ENCODE measurements around the gene CROCC. TPM values are rescaled to one million over a fixed set of nuclear protein-coding genes. Genes with fewer than 3 reads are reported as not detected.

The CROCC gene
- total RNA-seq, 4 donors from 2014 or later: 15.2 to 33.1 (median 22.1) TPM

DNA sequence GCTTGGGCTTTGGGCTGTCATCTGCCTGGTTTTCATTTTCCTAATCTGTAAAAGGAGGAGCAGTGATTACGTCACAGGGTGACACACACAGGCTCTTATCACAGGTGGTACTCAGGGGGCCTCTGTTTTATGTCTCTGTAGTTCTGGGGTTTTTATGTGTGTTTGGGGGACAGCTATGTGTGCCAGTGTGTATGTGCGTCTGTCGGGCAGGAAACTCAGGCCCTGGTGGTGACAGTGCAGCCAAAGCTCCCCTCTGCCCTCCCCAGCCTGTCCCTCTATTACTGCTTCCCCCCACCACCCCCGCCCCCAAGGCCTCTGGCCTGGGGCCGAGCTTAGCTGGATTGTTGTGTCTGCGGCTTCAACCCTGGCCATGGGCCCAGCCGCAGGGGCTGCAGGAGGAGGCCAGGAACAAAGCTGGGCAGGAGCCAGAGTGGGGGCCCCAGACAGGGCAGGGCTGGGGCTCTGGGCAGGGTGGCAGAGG, 45.4 kb downstream of the CROCC start:
- H3K4me3 ChIP-seq (replicated peaks in 1 of 3): no peak overlapping the region
- intact Hi-C loops (cut with DNase I): loop anchor here (5.0 kb wide), 1 partner anchor 65 kb away; no protein-coding TSS in a partner anchor
- WGBS, 2 donors: 2 to 9% methylated on average over 3 to 7 of the region's 7 CpGs
- no peaks in the 10 kb centered on the region for H3K9me3 ChIP-seq
- TF ChIP-seq, protein P1, sequence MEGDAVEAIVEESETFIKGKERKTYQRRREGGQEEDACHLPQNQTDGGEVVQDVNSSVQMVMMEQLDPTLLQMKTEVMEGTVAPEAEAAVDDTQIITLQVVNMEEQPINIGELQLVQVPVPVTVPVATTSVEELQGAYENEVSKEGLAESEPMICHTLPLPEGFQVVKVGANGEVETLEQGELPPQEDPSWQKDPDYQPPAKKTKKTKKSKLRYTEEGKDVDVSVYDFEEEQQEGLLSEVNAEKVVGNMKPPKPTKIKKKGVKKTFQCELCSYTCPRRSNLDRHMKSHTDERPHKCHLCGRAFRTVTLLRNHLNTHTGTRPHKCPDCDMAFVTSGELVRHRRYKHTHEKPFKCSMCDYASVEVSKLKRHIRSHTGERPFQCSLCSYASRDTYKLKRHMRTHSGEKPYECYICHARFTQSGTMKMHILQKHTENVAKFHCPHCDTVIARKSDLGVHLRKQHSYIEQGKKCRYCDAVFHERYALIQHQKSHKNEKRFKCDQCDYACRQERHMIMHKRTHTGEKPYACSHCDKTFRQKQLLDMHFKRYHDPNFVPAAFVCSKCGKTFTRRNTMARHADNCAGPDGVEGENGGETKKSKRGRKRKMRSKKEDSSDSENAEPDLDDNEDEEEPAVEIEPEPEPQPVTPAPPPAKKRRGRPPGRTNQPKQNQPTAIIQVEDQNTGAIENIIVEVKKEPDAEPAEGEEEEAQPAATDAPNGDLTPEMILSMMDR (IDR thresholded peaks at IDR 0.05): no peak
- no peak for TF ChIP-seq POLR2A (IDR thresholded peaks at IDR 0.05)
- no peak overlapping the region for H3K27ac ChIP-seq
- peaks cover 12 to 15% of the 10 kb centered on the region in 2 donors for H3K4me1 ChIP-seq
- H3K36me3 ChIP-seq: peaks cover 0 to 8% of the 10 kb centered on the region in 2 donors
- peak; percentile 82 to 83 for DNase-seq
- H3K27me3 ChIP-seq: no peaks in the 10 kb centered on the region

DNA sequence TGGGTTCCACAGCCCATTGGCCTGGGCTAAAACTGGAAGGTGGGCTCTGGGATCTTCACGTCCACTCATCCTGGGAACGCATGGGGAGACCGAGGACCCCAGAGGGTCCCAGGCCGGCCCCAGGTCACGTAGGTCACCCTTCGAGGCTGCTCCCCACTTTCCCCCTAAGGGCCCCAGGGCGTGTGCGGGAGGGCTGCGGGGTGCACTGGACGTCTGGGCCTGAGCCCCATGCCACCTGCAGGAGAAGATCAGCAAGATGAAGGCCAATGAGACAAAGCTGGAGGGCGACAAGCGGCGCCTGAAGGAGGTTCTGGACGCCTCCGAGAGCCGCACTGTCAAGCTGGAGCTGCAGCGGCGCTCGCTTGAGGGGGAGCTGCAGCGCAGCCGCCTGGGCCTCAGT, 46.2 kb downstream of the CROCC start:
- DNase-seq: no peak
- TF ChIP-seq, protein P1 (IDR thresholded peaks at IDR 0.05): no peak
- no peak for TF ChIP-seq POLR2A (IDR thresholded peaks at IDR 0.05)
- no peaks in the 10 kb centered on the region for H3K27me3 ChIP-seq
- H3K9me3 ChIP-seq: no peaks in the 10 kb centered on the region
- no peak overlapping the region for H3K27ac ChIP-seq
- peaks cover 0 to 8% of the 10 kb centered on the region in 2 donors for H3K36me3 ChIP-seq
- H3K4me3 ChIP-seq (replicated peaks in 1 of 3): no peak overlapping the region
- peaks cover 12 to 15% of the 10 kb centered on the region in 2 donors for H3K4me1 ChIP-seq
- WGBS, 2 donors: 92 to 100% methylated on average over 14 to 21 of the region's 21 CpGs
- intact Hi-C loops (cut with DNase I): loop anchor here (5.0 kb wide), 1 partner anchor 64 kb away; no protein-coding TSS in a partner anchor

DNA sequence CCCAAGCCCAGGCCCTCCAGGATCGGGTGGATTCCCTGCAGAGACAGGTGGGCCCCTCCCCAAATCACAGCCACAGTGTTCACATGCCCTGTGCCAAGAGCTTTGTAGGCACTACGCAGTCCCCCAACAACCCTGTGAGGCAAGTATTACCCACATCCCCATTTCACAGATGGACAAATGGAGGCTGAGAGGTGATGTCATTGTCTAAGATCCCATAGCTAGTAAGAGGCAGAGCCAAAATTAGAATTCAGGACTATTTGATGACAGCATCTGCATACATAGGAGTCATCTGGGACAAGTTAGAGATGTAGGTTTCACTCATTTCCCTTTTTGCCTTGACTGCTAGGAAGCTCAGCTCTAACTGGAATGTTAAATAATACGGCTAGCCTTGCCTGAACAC, 46.6 kb downstream of the CROCC start:
- 93 to 96% methylated on average over 2 to 3 of the region's 3 CpGs for WGBS, 2 donors
- peaks cover 12 to 15% of the 10 kb centered on the region in 2 donors for H3K4me1 ChIP-seq
- intact Hi-C loops (cut with DNase I): loop anchor here (5.0 kb wide), 1 partner anchor 64 kb away; no protein-coding TSS in a partner anchor

DNA sequence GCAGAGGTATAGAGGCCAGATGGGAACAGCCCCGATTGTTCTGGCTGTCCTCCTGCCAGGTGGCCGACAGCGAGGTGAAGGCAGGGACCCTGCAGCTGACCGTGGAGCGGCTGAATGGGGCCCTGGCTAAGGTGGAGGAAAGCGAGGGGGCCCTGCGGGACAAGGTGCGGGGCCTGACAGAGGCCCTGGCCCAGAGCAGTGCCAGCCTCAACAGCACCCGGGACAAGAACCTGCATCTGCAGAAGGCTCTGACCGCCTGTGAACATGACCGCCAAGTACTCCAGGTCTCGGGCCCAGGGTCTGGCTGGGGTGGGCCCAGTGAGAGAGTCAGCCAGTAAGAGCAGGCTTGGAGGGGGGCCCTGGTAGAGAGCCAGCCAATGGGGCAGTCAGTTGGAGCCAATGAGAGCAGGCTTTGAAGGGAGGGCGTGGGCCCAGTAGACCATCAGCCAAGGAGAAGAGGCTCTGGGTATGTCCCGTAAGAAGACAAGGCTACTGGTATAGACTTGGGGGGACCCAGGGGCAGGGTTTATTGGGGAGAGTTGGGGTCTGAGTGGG, 47.4 kb downstream of the CROCC start:
- Histone ChIP-seq H3K4me1 (peaks cover 12 to 15% of the 10 kb centered on the region in 2 donors), H3K4me3 (replicated peaks in 1 of 3) (no peak overlapping the region), H3K27me3 (no peaks in the 10 kb centered on the region), H3K36me3 (peaks cover 0 to 8% of the 10 kb centered on the region in 2 donors), H3K27ac (no peak overlapping the region), H3K9me3 (no peaks in the 10 kb centered on the region)
- intact Hi-C loops (cut with DNase I): loop anchor here (5.0 kb wide), 1 partner anchor 63 kb away; no protein-coding TSS in a partner anchor
- DNase-seq: no peak
- TF ChIP-seq, protein P1 (IDR thresholded peaks at IDR 0.05): no peak
- TF ChIP-seq POLR2A (IDR thresholded peaks at IDR 0.05): no peak
- WGBS, 2 donors: 88% methylated on average over 14 of the region's 14 CpGs

More for the DNA sequence above, 46.6 kb downstream of the CROCC start:
- H3K9me3 ChIP-seq: no peaks in the 10 kb centered on the region
- DNase-seq: no peak
- H3K36me3 ChIP-seq: peaks cover 0 to 8% of the 10 kb centered on the region in 2 donors
- H3K4me3 ChIP-seq (replicated peaks in 1 of 3): no peak overlapping the region
- TF ChIP-seq, protein P1 (IDR thresholded peaks at IDR 0.05): no peak
- TF ChIP-seq POLR2A (IDR thresholded peaks at IDR 0.05): no peak
- no peak overlapping the region for H3K27ac ChIP-seq
- no peaks in the 10 kb centered on the region for H3K27me3 ChIP-seq

DNA sequence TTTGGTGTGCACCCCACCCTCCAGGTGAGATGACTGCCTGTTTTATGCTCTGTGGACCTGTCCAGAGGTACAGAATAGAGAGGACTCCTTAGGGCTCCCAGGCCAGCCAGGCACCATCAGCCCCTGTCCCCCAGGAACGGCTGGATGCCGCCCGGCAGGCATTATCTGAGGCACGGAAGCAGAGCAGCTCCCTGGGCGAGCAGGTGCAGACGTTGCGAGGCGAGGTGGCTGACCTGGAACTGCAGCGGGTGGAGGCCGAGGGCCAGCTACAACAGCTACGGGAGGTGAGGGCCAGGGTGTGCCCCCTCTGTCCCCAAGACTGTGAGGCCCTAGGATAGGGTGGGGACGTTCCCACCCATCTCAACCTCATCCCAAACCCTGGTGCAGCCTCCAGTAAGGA, 47.9 kb downstream of the CROCC start:
- intact Hi-C loops (cut with DNase I): loop anchor here (5.0 kb wide), 1 partner anchor 63 kb away; no protein-coding TSS in a partner anchor
- H3K27ac ChIP-seq: no peak overlapping the region
- H3K9me3 ChIP-seq: no peaks in the 10 kb centered on the region
- DNase-seq: no peak
- 94 to 100% methylated on average over 3 to 9 of the region's 12 CpGs for WGBS, 2 donors
- TF ChIP-seq POLR2A (IDR thresholded peaks at IDR 0.05): no peak
- TF ChIP-seq, protein P1 (IDR thresholded peaks at IDR 0.05): no peak
- H3K27me3 ChIP-seq: no peaks in the 10 kb centered on the region
- no peak overlapping the region for H3K4me3 ChIP-seq (replicated peaks in 1 of 3)
- H3K36me3 ChIP-seq: peaks cover 0 to 8% of the 10 kb centered on the region in 2 donors
- H3K4me1 ChIP-seq: peaks cover 12 to 15% of the 10 kb centered on the region in 2 donors

Data from thyroid gland (tissue), 4 donors.